ENCODE results near the gene GALR3.
"Not testable (repeated sequence)": the region's sequence is repeated elsewhere in the genome, so short reads cannot be mapped to it uniquely, and the experiment has no call there.

GALR3 gene

GRCh38 chr22:37823134-37823985 is at the start of gene GALR3:
GALR3 (plus strand) TSS chr22:37823382; CDS start chr22:37823407, 25 bp downstream.
- DNase-seq: no peak

- no peak for DNase-seq
Observed at GRCh38 chr22:37774728-37775127, 48.5 kb upstream of the GALR3 start.

- no peak for DNase-seq
Observed at GRCh38 chr22:37775785-37776638, 47.2 kb upstream of the GALR3 start.

- no peak for DNase-seq
Observed at GRCh38 chr22:37776639-37777005, 46.6 kb upstream of the GALR3 start.

- DNase-seq: no peak
Observed at GRCh38 chr22:37777122-37777687, 46.0 kb upstream of the GALR3 start.

- DNase-seq: no peak
Observed at GRCh38 chr22:37778370-37779009, 44.7 kb upstream of the GALR3 start.

GRCh38 chr22:37781434-37782059 is 41.6 kb upstream of the GALR3 start:
- no peak for DNase-seq

GRCh38 chr22:37782340-37783168 is 40.6 kb upstream of the GALR3 start:
- no peak for DNase-seq

- DNase-seq: no peak
Observed at GRCh38 chr22:37784829-37785495, 38.2 kb upstream of the GALR3 start.

- no peak for DNase-seq
Observed at GRCh38 chr22:37790234-37790633, 32.9 kb upstream of the GALR3 start.

- no peak for DNase-seq
Observed at GRCh38 chr22:37792494-37792893, 30.7 kb upstream of the GALR3 start.

- DNase-seq: no peak
Observed at GRCh38 chr22:37794376-37794775, 28.8 kb upstream of the GALR3 start.

GRCh38 chr22:37796079-37796478 is 27.1 kb upstream of the GALR3 start:
- DNase-seq: no peak

GRCh38 chr22:37797259-37797658 is 25.9 kb upstream of the GALR3 start:
- not testable (repeated sequence) for DNase-seq

GRCh38 chr22:37797874-37798500 is 25.2 kb upstream of the GALR3 start:
- DNase-seq: no peak

GRCh38 chr22:37799979-37800378 is 23.2 kb upstream of the GALR3 start:
- DNase-seq: not testable (repeated sequence)

- DNase-seq: no peak
Observed at GRCh38 chr22:37801946-37802309, 21.3 kb upstream of the GALR3 start.

- DNase-seq: no peak
Observed at GRCh38 chr22:37802310-37803194, 20.6 kb upstream of the GALR3 start.

GRCh38 chr22:37803195-37803638 is 20.0 kb upstream of the GALR3 start:
- DNase-seq: no peak

Measured in NCI-H524 treated with DMSO at 0.1 percent for 48 hours (cell line).